GM13977 (cell line): ENCODE results near the gene NPTN.

Experiments used
- DNase-seq: peaks from one replicate; pipeline ENCODE4 v3.0.0; 2012; ENCODE audit warnings: low spot score
- CTCF ChIP-seq: IDR thresholded peaks from 2 replicates; pipeline ENCODE4 v1.5.1; 2012; ENCODE audit warnings: mild to moderate bottlenecking, control low read depth; ENCODE audit not compliant: insufficient read depth; ENCODE audit errors: extremely low read depth, missing control alignments
- in situ Hi-C: fragments of 300-500 bp; cut with MboI; formaldehyde crosslinking; loops from one replicate; pipeline ENCODE4 v1.12.0; 2022; ENCODE audit warnings: low sequenced_read_pairs, low pct_unique_long_range_greater_than_20kb, mixed read lengths, inconsistent platforms; ENCODE audit not compliant: unreplicated experiment

Gene NPTN

DNA sequence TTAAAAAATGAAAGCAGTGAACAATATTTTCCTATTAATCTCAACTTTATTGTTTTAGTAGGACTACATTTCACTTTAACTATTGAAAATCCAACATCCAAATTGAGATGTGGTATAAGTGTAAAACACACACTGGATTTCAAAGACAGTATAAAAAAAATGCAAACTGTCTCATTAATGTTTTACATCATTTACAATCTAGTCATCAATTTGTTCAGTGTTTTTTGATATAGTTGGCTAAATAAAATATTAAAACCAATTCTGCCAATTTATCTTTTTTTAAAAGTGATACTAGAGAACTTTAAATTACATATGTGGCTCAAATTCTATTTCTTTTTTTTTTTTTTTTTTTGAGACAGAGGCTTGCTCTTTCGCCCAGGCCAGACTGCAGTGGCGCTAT lies 95.1 kb downstream of the NPTN start:
- in situ Hi-C loops: no loop called here
- DNase-seq: no peak

DNA sequence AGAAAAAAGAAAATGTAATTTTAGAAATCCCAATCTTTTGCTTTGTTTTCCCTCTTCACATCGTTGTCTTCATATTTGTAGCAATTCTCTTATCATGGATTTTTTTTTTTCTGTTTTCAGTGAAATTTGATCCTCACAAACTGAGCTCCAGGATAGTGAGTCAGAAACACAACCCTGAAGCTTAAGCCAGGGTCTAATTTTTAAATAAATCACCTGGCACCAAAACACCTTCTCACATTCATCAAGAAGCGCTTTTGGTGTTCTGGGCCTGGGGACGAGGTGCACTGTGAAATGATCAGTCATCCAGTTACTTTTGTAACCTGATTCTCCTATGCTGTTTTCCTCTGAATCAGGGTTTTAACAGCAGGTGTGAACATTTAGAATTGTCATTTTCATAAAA lies 102.5 kb downstream of the NPTN start:
- no peak for TF ChIP-seq CTCF
- in situ Hi-C loops: no loop called here
- no peak for DNase-seq

More for the DNA sequence above, 95.1 kb downstream of the NPTN start:
- no peak for TF ChIP-seq CTCF

DNA sequence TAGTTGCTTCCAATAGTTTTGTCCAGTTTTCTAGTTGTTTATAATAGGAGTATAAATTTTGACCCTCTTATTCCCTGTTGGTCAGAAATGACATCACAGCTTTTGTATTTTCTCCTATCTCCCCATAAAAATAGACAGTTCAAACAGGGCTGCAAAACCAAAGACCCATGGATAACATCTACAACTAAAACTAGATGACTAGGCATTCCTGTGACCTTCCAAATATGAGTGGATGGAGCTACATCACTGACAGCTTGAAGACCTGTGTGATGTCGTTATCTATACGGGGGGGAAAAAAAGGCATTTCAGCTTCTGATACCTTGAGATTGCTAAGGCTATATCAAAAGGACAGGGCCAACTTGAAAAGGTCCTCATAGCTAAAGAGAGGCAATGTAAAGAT lies 105.6 kb downstream of the NPTN start:
- DNase-seq: no peak
- in situ Hi-C loops: no loop called here
- TF ChIP-seq CTCF: no peak

GRCh38 chr15:73524919-73525318 lies 108.3 kb downstream of the NPTN start:
- no peak for DNase-seq
- TF ChIP-seq CTCF: no peak
- in situ Hi-C loops: no loop called here

- TF ChIP-seq CTCF: no peak
- no peak for DNase-seq
- in situ Hi-C loops: no loop called here
Observed at GRCh38 chr15:73522011-73522410, 111.2 kb downstream of the NPTN start.

DNA sequence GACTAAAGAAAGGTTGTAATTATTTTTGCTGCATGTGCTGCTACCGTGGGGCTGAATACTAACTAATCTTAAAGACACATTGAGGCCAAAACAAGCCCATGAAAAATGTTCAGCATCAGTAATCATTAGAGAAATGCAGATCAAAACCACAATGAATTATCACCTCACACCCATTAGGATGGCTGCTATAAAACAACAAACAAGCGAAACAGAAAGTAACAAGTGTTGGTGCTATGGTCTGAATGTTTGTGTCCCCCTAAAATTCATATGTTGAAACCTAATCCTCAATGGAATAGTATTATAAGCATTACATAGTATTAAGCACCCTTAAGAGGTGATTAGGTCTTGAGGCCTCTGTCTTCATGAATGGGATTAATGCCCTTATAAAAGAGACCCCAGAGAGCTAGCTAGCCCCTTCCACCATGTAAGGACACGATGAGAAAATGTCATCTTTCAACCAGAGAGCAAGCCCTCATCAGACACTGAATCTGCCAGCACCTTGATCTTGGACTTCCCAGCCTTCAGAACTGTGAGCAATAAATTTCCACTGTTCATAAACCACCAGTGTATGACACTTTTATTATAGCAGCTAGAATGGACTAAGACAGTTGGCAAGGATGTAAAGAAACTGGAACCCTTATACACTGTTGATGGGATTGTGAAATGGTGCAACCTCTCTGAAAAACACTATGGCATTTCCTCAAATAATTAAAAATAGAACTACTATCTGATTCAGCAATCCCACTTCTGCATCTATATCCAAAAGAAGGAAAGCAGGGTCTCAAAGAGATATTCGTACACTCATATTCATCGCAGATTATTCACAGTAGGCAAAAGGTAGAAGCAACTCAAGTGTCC lies 114.1 kb downstream of the NPTN start:
- in situ Hi-C loops: no loop called here
- no peak for DNase-seq
- no peak for TF ChIP-seq CTCF
